Glomerular endothelial cell (primary cell): ENCODE measurements around the gene ARF1. TPM values are rescaled to one million over a fixed set of nuclear protein-coding genes. Genes with fewer than 3 reads are reported as not detected.

Source experiments
- DNase-seq: peaks from one replicate; pipeline ENCODE4 v3.0.0-alpha.2; 2011; ENCODE audit warnings: low read depth, low spot score; ENCODE audit errors: extremely low read depth
- total RNA-seq: library from RNA; depleted of rRNA; stranded (reverse); fragments of >200 nt; gene quantifications from 2 replicates; pipeline ENCODE4 v1.2.3, GENCODE V29; 2015

Gene ARF1
- total RNA-seq, 1 donor from 2014 or later = 563 TPM

- no peak for DNase-seq
Observed at GRCh38 chr1:228117335-228117734, 34.8 kb downstream of the ARF1 start.

- DNase-seq = no peak
Observed at GRCh38 chr1:228118040-228118439, 35.5 kb downstream of the ARF1 start.

- DNase-seq = no peak
Observed at GRCh38 chr1:228120351-228120750, 37.8 kb downstream of the ARF1 start.

- no peak for DNase-seq
Observed at GRCh38 chr1:228120857-228121489, 38.5 kb downstream of the ARF1 start.

GRCh38 chr1:228122921-228123441, 40.5 kb downstream of the ARF1 start:
- DNase-seq = no peak

GRCh38 chr1:228123505-228123904, 41.0 kb downstream of the ARF1 start:
- no peak for DNase-seq

DNA sequence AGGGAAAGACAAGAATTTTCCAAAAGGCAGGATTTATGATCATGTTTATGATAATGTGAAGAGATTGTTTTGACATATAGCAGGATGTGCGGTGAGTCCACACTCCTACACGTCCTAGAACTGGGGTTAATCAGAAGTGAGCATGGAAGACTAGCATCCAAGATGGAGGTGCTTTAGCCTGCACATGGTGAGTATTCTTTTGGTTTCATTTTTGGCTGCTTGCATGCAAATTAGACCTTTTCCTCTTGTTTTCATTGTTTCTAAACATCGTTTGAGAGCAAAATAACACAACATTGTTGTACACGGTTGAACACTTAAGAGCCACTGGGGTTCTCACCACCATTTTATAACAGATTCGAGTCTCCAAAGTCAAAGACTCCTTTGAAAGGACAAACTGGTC, 42.7 kb downstream of the ARF1 start:
- no peak for DNase-seq

- DNase-seq = no peak
Observed at GRCh38 chr1:228131766-228132165, 49.3 kb downstream of the ARF1 start.

GRCh38 chr1:228134591-228134990, 52.1 kb downstream of the ARF1 start:
- no peak for DNase-seq

GRCh38 chr1:228136901-228137300, 54.4 kb downstream of the ARF1 start:
- DNase-seq = no peak

GRCh38 chr1:228139406-228139930, 57.0 kb downstream of the ARF1 start:
- no peak for DNase-seq

DNA sequence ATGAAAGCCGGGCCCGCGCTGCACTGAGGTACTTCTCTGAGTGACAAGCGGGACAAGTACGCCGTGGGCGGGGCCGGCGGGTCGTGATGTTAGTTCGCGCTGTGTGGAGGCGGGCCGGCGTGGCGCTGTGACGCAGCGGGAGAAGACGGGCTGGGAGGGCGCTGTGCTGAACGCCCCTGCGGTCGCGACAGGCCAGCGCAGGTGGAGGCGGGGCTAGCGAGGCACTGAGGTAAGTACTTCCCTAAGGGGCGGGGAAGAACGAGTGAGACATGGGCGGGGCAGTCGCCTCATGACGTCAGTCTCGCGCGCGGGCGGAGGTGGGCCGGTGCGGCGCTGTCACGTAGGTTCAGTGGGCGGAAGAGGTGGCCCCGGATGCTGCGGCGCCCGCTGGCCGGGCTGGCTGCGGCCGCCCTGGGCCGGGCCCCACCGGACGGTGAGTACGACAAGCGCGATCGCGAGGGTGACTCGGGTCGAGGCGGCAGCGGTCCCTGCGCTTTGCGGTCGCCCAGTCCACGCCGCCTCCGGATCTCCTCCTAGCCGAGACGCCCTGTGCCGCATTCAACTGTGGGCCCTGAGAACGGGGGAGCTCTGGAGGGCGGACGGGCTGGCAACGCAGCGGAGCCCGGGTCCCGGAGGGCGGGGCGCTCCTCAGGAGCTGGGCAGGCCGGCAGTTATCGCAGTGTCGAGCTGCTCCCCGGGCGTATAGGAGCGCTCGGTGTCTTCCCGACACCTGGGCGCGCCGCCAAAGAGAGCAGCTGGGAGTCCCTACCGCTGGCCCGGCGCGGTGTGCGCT, 57.6 kb downstream of the ARF1 start, which contains the start of gene GUK1:
GUK1 (plus strand) TSS at position 349 of the 793 bp plus-strand sequence; CDS start at position 373, 24 bp downstream.
- peak; percentile 68 for DNase-seq

GRCh38 chr1:228140724-228141225, 58.3 kb downstream of the ARF1 start:
- no peak for DNase-seq

DNA sequence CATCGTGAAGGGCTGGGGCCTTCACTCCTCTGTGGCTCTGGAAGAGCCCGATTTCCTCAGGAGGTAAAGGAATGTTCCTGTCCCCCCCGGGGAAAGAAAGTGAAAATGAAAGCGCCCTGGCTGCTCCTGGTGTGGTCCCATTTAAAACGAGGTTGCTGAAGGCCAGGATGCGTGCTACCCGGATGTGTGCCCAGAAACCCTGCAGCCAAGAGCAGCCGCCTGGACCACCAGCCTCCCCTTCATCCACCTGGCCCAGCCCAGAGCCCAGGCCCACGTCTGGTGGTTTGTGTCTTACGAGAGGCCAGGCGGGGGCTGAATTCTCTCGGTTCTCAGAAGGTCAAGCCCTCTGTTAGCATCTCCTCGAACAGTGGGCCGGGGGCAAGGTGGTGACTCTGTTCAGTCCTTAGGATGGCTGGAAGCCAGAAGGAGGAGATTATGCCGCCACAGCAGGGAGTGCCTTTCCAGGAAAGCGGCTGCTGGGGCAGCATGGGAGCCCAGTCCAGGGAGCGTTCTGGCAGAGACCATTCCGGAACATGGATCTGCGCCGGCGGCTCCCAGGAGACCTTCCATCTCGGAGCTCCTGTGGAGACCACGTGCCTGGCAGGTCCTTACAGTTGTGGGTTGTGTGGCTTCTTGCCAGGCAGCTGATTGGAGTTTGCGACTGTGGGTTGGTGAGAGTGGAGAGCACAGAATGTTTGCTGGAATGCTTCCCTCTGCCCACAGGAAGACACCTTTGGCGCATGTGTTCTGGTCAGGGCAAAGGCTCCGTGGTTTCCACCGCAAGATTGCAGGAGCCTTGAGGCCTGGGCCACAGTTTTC, 58.9 kb downstream of the ARF1 start:
- DNase-seq = no peak

DNA sequence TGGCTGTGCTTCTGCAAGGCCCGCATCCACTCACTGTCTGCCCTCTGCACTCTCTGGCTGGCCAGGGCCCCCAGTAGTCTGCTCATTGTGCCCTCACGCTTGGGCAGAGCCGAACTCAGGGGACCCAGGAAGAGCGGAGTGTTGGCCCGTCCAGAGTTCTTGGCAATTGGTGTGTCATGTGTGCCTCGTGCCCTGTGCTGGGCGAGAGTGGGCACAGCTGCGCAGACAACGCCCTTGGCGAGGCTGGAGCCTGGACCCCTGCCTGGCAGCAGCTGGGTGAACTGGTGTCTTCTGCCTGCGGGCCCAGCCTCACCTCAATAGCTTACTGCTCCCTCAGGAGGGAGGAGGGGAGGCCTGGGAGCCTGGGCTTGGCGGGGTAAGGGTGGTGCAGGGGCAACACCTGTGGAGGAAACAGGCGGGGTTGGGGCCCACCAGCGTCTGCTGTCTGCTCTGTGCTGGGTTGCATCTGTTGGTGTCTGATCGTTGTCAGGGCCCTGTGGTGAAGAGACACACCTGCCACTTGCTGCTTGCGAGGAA, 59.7 kb downstream of the ARF1 start:
- DNase-seq = no peak

GRCh38 chr1:228142701-228143136, 60.2 kb downstream of the ARF1 start:
- DNase-seq = no peak

- no peak for DNase-seq
Observed at GRCh38 chr1:228143480-228144192, 61.1 kb downstream of the ARF1 start.

GRCh38 chr1:228144193-228144992, 61.9 kb downstream of the ARF1 start:
- no peak for DNase-seq

DNA sequence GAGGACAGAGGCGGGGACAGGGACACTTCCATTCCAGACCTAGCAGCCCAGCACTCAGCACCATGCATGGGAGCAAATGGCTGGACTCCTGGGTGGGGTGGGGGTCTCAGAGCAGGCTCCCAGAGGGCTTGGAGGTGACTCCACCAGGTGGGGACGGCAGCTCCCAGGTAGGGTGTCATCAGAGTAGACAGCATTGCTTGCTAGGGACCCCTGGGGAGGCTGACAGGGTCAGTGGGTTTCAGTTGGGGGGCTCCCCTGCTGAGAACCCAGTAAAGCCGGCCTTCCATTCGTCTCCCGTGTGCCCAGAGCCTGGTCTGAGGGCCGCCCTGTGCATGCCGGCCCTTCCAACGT, 62.5 kb downstream of the ARF1 start:
- no peak for DNase-seq
